ENCODE measurements around the gene FMN2. TPM values are rescaled to one million over a fixed set of nuclear protein-coding genes. Genes with fewer than 3 reads are reported as not detected.

FMN2 gene
- total and polyA plus RNA-seq, 4 donors, result 0.14 to 2.7 (median 1.2) TPM

DNA sequence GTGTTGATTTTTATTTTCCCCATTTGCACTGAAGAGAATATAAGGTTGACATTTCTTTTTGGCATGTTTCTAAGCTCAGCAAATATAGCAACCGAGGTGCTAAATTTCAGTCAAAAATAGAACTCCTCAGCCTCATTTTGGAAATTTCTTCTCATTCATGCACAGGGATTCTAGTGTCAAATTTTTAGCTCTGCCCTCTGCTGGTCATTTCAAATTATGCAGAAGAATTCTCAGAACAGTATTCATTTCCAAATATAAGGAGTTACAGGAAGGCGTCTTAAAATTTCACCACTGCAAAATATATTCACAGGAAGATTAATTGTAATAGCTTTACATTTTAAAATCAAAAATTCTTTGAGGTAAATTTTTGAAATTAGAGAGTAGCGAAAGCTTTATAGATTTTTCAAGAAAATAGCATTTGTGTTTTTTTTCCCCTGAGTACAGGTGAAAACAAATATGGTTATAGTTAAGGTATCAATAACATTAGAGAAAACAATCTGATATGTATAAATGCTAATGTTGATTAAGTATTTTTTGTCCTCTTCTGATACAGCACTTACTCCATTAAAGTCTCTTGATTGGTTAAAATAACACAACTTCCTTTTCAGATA lies 57.9 kb downstream of the FMN2 start:
- no peak overlapping the region for H3K27ac ChIP-seq (ENCODE audit: low read depth in 1 of 2, low read length in 1 of 2)
- DNase-seq (peak in 2 of 3 donors; percentile 53 to 65), ATAC-seq (ENCODE audit: insufficient read depth, low FRiP score) (no peak)
- H3K4me3 ChIP-seq, result no peak overlapping the region
- H3K27me3 ChIP-seq (ENCODE audit: control insufficient read depth in 3 of 3, insufficient read depth in 3 of 3, low read length in 2 of 3), result peaks cover 0 to 3% (median 0%) of the 10 kb centered on the region in 3 donors
- no peaks in the 10 kb centered on the region for H3K36me3 ChIP-seq (ENCODE audit: control insufficient read depth in 4 of 4, insufficient read depth in 4 of 4, low read length in 4 of 4)
- no peaks in the 10 kb centered on the region for H3K9me3 ChIP-seq (ENCODE audit: control insufficient read depth in 4 of 4, insufficient read depth in 3 of 4, low read length in 3 of 4)
- no peak overlapping the region for H3K9ac ChIP-seq (ENCODE audit: insufficient read depth in 1 of 2, low read length in 2 of 2)
- 37 to 44% methylated on average over 3 of the region's 3 CpGs for WGBS, 2 donors
- H3K4me1 ChIP-seq (ENCODE audit: control insufficient read depth in 5 of 5, insufficient read depth in 5 of 5, low read length in 5 of 5), result no peaks in the 10 kb centered on the region
- TF ChIP-seq, protein P1, sequence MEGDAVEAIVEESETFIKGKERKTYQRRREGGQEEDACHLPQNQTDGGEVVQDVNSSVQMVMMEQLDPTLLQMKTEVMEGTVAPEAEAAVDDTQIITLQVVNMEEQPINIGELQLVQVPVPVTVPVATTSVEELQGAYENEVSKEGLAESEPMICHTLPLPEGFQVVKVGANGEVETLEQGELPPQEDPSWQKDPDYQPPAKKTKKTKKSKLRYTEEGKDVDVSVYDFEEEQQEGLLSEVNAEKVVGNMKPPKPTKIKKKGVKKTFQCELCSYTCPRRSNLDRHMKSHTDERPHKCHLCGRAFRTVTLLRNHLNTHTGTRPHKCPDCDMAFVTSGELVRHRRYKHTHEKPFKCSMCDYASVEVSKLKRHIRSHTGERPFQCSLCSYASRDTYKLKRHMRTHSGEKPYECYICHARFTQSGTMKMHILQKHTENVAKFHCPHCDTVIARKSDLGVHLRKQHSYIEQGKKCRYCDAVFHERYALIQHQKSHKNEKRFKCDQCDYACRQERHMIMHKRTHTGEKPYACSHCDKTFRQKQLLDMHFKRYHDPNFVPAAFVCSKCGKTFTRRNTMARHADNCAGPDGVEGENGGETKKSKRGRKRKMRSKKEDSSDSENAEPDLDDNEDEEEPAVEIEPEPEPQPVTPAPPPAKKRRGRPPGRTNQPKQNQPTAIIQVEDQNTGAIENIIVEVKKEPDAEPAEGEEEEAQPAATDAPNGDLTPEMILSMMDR (IDR thresholded peaks at IDR 0.05; ENCODE audit: control extremely low read depth, extremely low read depth), result peak; percentile 24

DNA sequence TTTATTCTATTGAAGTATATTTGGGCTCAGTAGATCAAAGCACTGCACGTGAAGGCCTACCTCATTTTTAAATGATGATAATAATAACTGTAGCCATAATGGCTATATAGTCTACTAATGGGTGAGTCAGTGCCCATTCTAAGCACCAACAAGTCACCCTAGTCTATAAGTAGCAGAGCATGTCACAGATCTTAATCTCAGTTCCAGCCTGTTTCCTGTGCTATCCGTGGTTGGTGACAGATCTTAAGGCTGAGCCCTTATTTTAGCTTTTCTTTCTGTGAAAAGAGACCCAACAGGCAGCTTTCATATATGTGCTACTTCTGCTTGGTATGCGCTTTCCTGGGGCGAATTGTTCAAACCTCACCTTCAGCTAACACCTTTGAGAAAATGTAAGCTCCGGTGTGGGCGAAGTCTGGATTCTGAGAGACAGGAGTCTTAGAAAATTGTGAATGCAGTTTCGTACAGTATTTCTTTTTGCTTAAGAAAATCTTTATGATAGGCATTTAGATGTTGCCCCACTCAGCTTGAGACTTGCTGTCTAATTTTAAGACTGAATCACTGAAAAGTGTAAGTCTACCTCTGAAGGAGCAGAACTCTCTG lies 59.6 kb downstream of the FMN2 start:
- Histone ChIP-seq H3K4me1 (ENCODE audit: control insufficient read depth in 5 of 5, insufficient read depth in 5 of 5, low read length in 5 of 5) (no peaks in the 10 kb centered on the region), H3K36me3 (ENCODE audit: control insufficient read depth in 4 of 4, insufficient read depth in 4 of 4, low read length in 4 of 4) (no peaks in the 10 kb centered on the region), H3K9me3 (ENCODE audit: control insufficient read depth in 4 of 4, insufficient read depth in 3 of 4, low read length in 3 of 4) (no peaks in the 10 kb centered on the region), H3K27ac (ENCODE audit: low read depth in 1 of 2, low read length in 1 of 2) (no peak overlapping the region), H3K9ac (ENCODE audit: insufficient read depth in 1 of 2, low read length in 2 of 2) (no peak overlapping the region), H3K4me3 (no peak overlapping the region), H3K27me3 (ENCODE audit: control insufficient read depth in 3 of 3, insufficient read depth in 3 of 3, low read length in 2 of 3) (peaks cover 0 to 3% (median 0%) of the 10 kb centered on the region in 3 donors)
- TF ChIP-seq, protein P1 (IDR thresholded peaks at IDR 0.05; ENCODE audit: control extremely low read depth, extremely low read depth), result no peak
- no peak for ATAC-seq (ENCODE audit: insufficient read depth, low FRiP score)
- DNase-seq, result no peak
- 53 to 70% methylated on average over 7 of the region's 7 CpGs for WGBS, 2 donors

DNA sequence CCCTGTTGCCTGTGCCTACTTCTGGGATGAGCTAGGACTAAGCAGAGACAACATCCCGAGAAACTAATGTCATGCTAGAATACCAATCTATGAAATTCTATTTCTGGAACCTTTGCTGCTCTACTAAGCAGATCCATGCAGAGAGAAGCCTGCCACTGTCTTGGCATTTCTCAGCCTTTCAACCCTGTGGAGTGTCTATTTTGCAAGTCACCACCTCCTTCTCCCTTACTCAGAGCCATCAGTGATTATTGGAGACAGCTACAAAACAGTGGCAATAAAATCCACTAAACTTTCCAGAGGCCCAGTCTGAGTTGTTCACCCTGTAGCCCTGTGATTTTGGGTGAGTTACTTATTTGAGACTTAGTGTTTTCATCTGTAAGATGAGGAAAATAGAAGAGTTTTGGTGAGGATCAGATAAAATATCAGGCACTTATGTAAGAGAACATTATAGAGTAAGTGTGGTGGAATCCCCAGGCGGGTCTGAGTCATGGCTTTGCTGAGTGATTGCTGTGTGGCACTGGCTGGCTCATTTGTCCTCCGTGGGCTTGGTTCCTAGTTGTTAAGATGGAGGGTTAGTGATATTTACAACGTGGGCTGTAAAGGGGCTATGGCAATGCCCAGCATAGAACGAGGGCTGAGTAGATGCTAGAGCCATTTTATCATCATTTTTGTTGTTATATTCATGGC lies 61.1 kb downstream of the FMN2 start:
- Histone ChIP-seq H3K9ac (ENCODE audit: insufficient read depth in 1 of 2, low read length in 2 of 2) (no peak overlapping the region), H3K27me3 (ENCODE audit: control insufficient read depth in 3 of 3, insufficient read depth in 3 of 3, low read length in 2 of 3) (peaks cover 0 to 3% (median 0%) of the 10 kb centered on the region in 3 donors), H3K4me3 (no peak overlapping the region), H3K9me3 (ENCODE audit: control insufficient read depth in 4 of 4, insufficient read depth in 3 of 4, low read length in 3 of 4) (no peaks in the 10 kb centered on the region), H3K27ac (ENCODE audit: low read depth in 1 of 2, low read length in 1 of 2) (no peak overlapping the region), H3K4me1 (ENCODE audit: control insufficient read depth in 5 of 5, insufficient read depth in 5 of 5, low read length in 5 of 5) (no peaks in the 10 kb centered on the region), H3K36me3 (ENCODE audit: control insufficient read depth in 4 of 4, insufficient read depth in 4 of 4, low read length in 4 of 4) (no peaks in the 10 kb centered on the region)
- TF ChIP-seq, protein P1 (IDR thresholded peaks at IDR 0.05; ENCODE audit: control extremely low read depth, extremely low read depth), result no peak
- WGBS, 2 donors, result 81 to 86% methylated on average over 5 of the region's 5 CpGs
- no peak for DNase-seq
- no peak for ATAC-seq (ENCODE audit: insufficient read depth, low FRiP score)
